PC-3 (cell line): ENCODE data around the gene KIF6.

Experiments
- CTCF ChIP-seq: fragments of 300-600 bp; sonication (generic); conservative IDR thresholded peaks from 2 replicates; pipeline ENCODE4 v1.5.1; 2017; ENCODE audit warnings: antibody characterized with exemption, low read depth, mild to moderate bottlenecking, low read length
- EZH2 ChIP-seq: fragments of 300-600 bp; sonication (generic); IDR thresholded peaks from one replicate; pipeline ENCODE4 v1.6.1; 2017; ENCODE audit warnings: antibody characterized with exemption, mild to moderate bottlenecking, low read length; ENCODE audit not compliant: unreplicated experiment

- TF ChIP-seq CTCF (no peak), EZH2 (no peak)
These were observed 397.1 kb downstream of the KIF6 start for GRCh38 chr6:39328066-39328465.
